GM12865 (cell line): Measurements from ENCODE around the gene LIME1.

Source experiments
- DNase-seq: peaks from one replicate; pipeline ENCODE4 v3.0.0; 2010; ENCODE audit warnings: low read depth
- H3K4me3 ChIP-seq: 2 replicates; pipeline ENCODE4 v1.5.1; 2011; ENCODE audit warnings: mild to moderate bottlenecking, low read depth, low read length, control low read depth
- CTCF ChIP-seq: IDR thresholded peaks from 2 replicates; pipeline ENCODE4 v1.5.1; 2011; ENCODE audit warnings: low read length, control low read depth, low read depth, inconsistent platforms; ENCODE audit not compliant: insufficient read depth; ENCODE audit errors: missing control alignments

Gene LIME1

DNA sequence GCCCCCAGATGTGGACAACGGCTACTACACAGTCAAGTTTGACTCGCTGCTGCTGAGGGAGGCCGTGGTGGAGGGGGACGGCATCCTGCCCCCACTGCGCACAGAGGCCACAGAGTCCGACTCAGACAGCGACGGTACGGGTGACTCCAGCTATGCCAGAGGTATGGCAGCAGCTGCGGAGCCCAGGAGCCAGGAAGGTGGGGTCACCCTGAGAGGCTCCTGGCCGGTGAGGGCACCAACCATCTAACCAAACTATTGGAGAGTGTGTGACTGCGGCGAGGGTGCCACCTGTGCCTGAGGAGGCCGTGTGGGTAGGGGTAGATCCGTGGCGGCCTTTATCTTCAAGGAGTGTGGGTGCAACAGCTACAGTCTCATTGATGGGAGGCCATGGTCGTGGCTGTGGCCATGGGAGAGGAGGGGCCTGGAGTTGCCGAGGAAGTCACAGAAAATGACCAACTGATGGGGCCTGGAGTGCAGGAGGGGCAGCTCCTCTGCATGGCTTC is 2.8 kb upstream of the LIME1 start:
- no peak for DNase-seq
- no peak overlapping the region for H3K4me3 ChIP-seq
- no peak for TF ChIP-seq CTCF

DNA sequence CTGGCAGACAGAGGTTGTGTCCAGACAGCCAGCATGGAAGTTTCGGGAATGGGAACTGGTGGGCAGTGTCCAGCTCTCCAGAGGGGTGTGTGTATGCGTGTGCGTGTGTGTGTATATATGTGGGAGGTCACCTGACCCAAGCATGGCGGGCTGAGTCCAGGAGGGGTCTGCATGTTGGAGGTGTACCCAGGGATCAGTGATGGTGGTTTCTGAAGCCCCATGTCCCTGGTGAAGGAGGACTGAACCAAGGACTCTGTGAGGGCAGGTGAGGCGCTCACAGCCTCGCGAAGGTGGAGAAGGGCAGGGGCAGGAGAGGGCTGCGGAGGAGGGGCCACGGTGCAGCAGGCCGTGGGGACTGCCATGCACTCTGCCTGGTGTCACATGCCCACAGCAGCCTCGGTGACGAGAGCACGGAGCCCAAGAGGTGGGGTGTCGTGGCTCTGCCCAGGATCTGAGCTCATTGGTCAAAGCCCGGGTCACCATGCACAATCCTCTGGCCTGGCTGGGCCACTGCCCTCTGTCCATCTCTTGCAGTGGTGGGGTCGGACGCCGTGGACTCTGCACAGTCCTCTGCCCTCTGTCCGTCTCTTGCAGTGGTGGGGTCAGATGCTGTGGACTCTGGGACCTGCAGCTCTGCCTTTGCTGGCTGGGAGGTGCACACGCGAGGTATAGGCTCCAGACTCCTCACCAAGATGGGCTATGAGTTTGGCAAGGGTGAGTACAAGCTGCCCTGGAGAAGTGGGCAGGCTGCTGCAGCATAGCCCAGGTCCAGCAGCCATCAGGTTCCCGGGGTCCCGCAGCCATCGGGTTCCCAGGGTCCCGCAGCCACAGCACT is 2.1 kb upstream of the LIME1 start:
- no peak overlapping the region for H3K4me3 ChIP-seq
- no peak for DNase-seq
- no peak for TF ChIP-seq CTCF

GRCh38 chr20:63734946-63735858 is 1.3 kb upstream of the LIME1 start:
- H3K4me3 ChIP-seq = no peak overlapping the region
- TF ChIP-seq CTCF = no peak
- no peak for DNase-seq

- peak; percentile 77 for DNase-seq
- TF ChIP-seq CTCF = no peak
- peak overlapping the region; percentile 69 for H3K4me3 ChIP-seq
These were observed 630 bp downstream of the LIME1 start for GRCh38 chr20:63736893-63737694.

DNA sequence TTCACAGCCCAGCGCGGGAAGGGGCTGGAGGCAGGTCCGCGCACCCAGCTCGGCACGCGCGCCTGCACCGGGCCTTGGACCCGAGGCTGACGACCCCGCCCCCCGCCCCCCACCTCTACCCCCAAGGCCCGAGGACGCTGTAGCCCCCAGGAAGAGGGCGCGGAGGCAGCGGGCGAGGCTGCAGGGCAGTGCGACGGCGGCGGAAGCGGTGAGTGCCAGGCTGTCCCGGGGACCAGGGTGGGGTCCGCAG is 1.2 kb downstream of the LIME1 start:
- TF ChIP-seq CTCF = no peak
- H3K4me3 ChIP-seq = peak overlapping the region; percentile 69
- no peak for DNase-seq

DNA sequence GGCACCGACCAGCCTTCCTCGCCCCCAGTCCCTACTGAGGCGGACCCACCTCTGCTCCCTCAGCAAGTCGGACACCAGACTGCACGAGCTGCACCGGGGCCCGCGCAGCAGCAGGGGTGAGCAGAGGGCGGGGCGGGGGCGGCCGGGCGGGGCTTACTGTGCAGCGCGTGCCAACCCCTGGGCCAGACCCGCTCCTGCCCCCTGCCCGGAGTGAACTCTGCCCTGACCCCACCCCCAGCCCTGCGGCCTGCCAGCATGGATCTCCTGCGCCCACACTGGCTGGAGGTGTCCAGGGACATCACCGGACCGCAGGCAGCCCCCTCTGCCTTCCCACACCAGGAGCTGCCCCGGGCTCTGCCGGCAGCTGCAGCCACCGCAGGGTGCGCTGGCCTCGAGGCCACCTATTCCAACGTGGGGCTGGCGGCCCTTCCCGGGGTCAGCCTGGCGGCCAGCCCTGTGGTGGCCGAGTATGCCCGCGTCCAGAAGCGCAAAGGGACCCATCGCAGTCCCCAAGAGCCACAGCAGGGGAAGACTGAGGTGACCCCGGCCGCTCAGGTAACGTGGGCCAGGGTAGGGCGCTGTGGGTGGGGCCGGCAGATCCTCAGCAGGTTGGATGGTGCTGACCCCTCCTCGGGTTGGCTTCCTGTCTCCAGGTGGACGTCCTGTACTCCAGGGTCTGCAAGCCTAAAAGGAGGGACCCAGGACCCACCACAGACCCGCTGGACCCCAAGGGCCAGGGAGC is 1.7 kb downstream of the LIME1 start:
- H3K4me3 ChIP-seq = peak overlapping the region; percentile 69
- TF ChIP-seq CTCF = no peak
- DNase-seq = peak; percentile 70
